ENCODE measurements around the gene PRKCA. TPM values are rescaled to one million over a fixed set of nuclear protein-coding genes. Genes with fewer than 3 reads are reported as not detected.

The PRKCA gene
- total RNA-seq, 3 donors from 2014 or later = 5.1 to 10.5 (median 6.6) TPM

GRCh38 chr17:66811683-66812054 is 509.3 kb downstream of the PRKCA start:
- Histone ChIP-seq H3K27me3 (peaks cover 0 to 7% of the 10 kb centered on the region in 2 donors), H3K27ac (no peak overlapping the region), H3K9me3 (no peaks in the 10 kb centered on the region), H3K4me3 (no peak overlapping the region), H3K4me1 (no peaks in the 10 kb centered on the region), H3K36me3 (no peaks in the 10 kb centered on the region)
- intact Hi-C loops (cut with DNase I; ENCODE audit: low total_unique reads) = no loop called here
- no peak for DNase-seq (ENCODE audit: low spot score in 2 of 2)
- TF ChIP-seq POLR2AphosphoS5 (IDR thresholded peaks at IDR 0.05) (no peak), POLR2A (IDR thresholded peaks at IDR 0.05) (no peak), CTCF (IDR thresholded peaks at IDR 0.05) (no peak)

GRCh38 chr17:66812571-66812970 is 510.2 kb downstream of the PRKCA start:
- H3K36me3 ChIP-seq = no peaks in the 10 kb centered on the region
- H3K4me1 ChIP-seq = no peaks in the 10 kb centered on the region
- intact Hi-C loops (cut with DNase I; ENCODE audit: low total_unique reads) = no loop called here
- peaks cover 0 to 7% of the 10 kb centered on the region in 2 donors for H3K27me3 ChIP-seq
- H3K4me3 ChIP-seq = no peak overlapping the region
- peaks cover 0 to 2% of the 10 kb centered on the region in 2 donors for H3K9me3 ChIP-seq
- TF ChIP-seq POLR2AphosphoS5 (IDR thresholded peaks at IDR 0.05) (no peak), POLR2A (IDR thresholded peaks at IDR 0.05) (no peak), CTCF (IDR thresholded peaks at IDR 0.05) (no peak)
- no peak overlapping the region for H3K27ac ChIP-seq
- DNase-seq (ENCODE audit: low spot score in 2 of 2) = no peak

GRCh38 chr17:66813296-66813695 is 510.9 kb downstream of the PRKCA start:
- Histone ChIP-seq H3K27ac (no peak overlapping the region), H3K4me3 (no peak overlapping the region), H3K4me1 (no peaks in the 10 kb centered on the region), H3K27me3 (peaks cover 0 to 7% of the 10 kb centered on the region in 2 donors), H3K9me3 (peaks cover 0 to 9% of the 10 kb centered on the region in 2 donors), H3K36me3 (no peaks in the 10 kb centered on the region)
- DNase-seq (ENCODE audit: low spot score in 2 of 2) = no peak
- TF ChIP-seq POLR2A (IDR thresholded peaks at IDR 0.05) (no peak), CTCF (IDR thresholded peaks at IDR 0.05) (no peak), POLR2AphosphoS5 (IDR thresholded peaks at IDR 0.05) (no peak)
- intact Hi-C loops (cut with DNase I; ENCODE audit: low total_unique reads) = no loop called here

- peaks cover 0 to 7% of the 10 kb centered on the region in 2 donors for H3K27me3 ChIP-seq
- no peaks in the 10 kb centered on the region for H3K4me1 ChIP-seq
- intact Hi-C loops (cut with DNase I; ENCODE audit: low total_unique reads) = no loop called here
- TF ChIP-seq POLR2A (IDR thresholded peaks at IDR 0.05) (no peak), CTCF (IDR thresholded peaks at IDR 0.05) (no peak), POLR2AphosphoS5 (IDR thresholded peaks at IDR 0.05) (no peak)
- no peak for DNase-seq (ENCODE audit: low spot score in 2 of 2)
- H3K4me3 ChIP-seq = no peak overlapping the region
- peaks cover 0 to 9% of the 10 kb centered on the region in 2 donors for H3K9me3 ChIP-seq
- no peaks in the 10 kb centered on the region for H3K36me3 ChIP-seq
- no peak overlapping the region for H3K27ac ChIP-seq
These were observed 511.6 kb downstream of the PRKCA start for GRCh38 chr17:66814026-66814425.

- H3K9me3 ChIP-seq = peaks cover 0 to 9% of the 10 kb centered on the region in 2 donors
- peaks cover 0 to 7% of the 10 kb centered on the region in 2 donors for H3K27me3 ChIP-seq
- no peak for DNase-seq (ENCODE audit: low spot score in 2 of 2)
- intact Hi-C loops (cut with DNase I; ENCODE audit: low total_unique reads) = no loop called here
- H3K27ac ChIP-seq = no peak overlapping the region
- TF ChIP-seq CTCF (IDR thresholded peaks at IDR 0.05) (no peak), POLR2A (IDR thresholded peaks at IDR 0.05) (no peak), POLR2AphosphoS5 (IDR thresholded peaks at IDR 0.05) (no peak)
- H3K4me3 ChIP-seq = no peak overlapping the region
- no peaks in the 10 kb centered on the region for H3K36me3 ChIP-seq
- H3K4me1 ChIP-seq = no peaks in the 10 kb centered on the region
These were observed 512.2 kb downstream of the PRKCA start for GRCh38 chr17:66814570-66814969.
